GM06990 (cell line): ENCODE results near the gene SELENOO.

Experiments
- DNase-seq: peaks from one replicate; pipeline ENCODE4 v3.0.0-alpha.2; 2011; ENCODE audit not compliant: insufficient read length; ENCODE audit errors: extremely low read depth
- H3K27me3 ChIP-seq: replicated peaks from 2 replicates; pipeline ENCODE4 v1.6.0; 2011; ENCODE audit warnings: low read length; ENCODE audit not compliant: control insufficient read depth, insufficient read depth
- H3K36me3 ChIP-seq: 2 replicates; pipeline ENCODE4 v1.5.1; 2011; ENCODE audit warnings: low read length; ENCODE audit not compliant: control insufficient read depth, insufficient read depth
- H3K4me3 ChIP-seq: replicated peaks from 2 replicates; pipeline ENCODE4 v1.5.1; 2011; ENCODE audit warnings: low read depth, mild to moderate bottlenecking, control low read depth, low read length
- CTCF ChIP-seq: IDR thresholded peaks from 2 replicates; pipeline ENCODE4 v1.5.1; 2011; ENCODE audit warnings: low read length, control low read depth, mild to moderate bottlenecking, inconsistent platforms; ENCODE audit not compliant: insufficient read depth, poor library complexity, severe bottlenecking

Gene SELENOO

GRCh38 chr22:50216684-50217520 is 16.1 kb downstream of the SELENOO start:
- TF ChIP-seq CTCF = no peak
- Histone ChIP-seq H3K4me3 (no peak overlapping the region), H3K36me3 (peaks cover 56% of the 10 kb centered on the region), H3K27me3 (no peaks in the 10 kb centered on the region)
- no peak for DNase-seq

- H3K27me3 ChIP-seq = no peaks in the 10 kb centered on the region
- H3K36me3 ChIP-seq = peaks cover 62% of the 10 kb centered on the region
- H3K4me3 ChIP-seq = no peak overlapping the region
- no peak for TF ChIP-seq CTCF
- no peak for DNase-seq
Measured at GRCh38 chr22:50217543-50218152, 16.8 kb downstream of the SELENOO start.

GRCh38 chr22:50218153-50218995 is 17.6 kb downstream of the SELENOO start:
- no peak for TF ChIP-seq CTCF
- Histone ChIP-seq H3K27me3 (no peaks in the 10 kb centered on the region), H3K36me3 (peaks cover 62% of the 10 kb centered on the region), H3K4me3 (no peak overlapping the region)
- no peak for DNase-seq

- DNase-seq = no peak
- Histone ChIP-seq H3K27me3 (no peaks in the 10 kb centered on the region), H3K36me3 (peaks cover 64% of the 10 kb centered on the region), H3K4me3 (no peak overlapping the region)
- no peak for TF ChIP-seq CTCF
Measured at GRCh38 chr22:50218996-50219727, 18.4 kb downstream of the SELENOO start.

GRCh38 chr22:50219800-50220602 is 19.2 kb downstream of the SELENOO start:
- no peak for TF ChIP-seq CTCF
- DNase-seq = no peak
- H3K4me3 ChIP-seq = no peak overlapping the region
- no peaks in the 10 kb centered on the region for H3K27me3 ChIP-seq
- H3K36me3 ChIP-seq = peaks cover 62% of the 10 kb centered on the region
